Esophagus muscularis mucosa (tissue), 4 donors: ENCODE measurements around the gene TMCO4. TPM values are rescaled to one million over a fixed set of nuclear protein-coding genes. Genes with fewer than 3 reads are reported as not detected.

Experiments
- DNase-seq: peaks from one replicate; pipeline ENCODE4 v3.0.0-alpha.2; 2017; ENCODE audit errors: extremely low spot score
- H3K27ac ChIP-seq, 4 donors: fragments of 200-600 bp; sonication (generic); replicated peaks in 1 of 4; 1 replicate in 3 of 4; 2 replicates in 1 of 4; pipeline ENCODE4 v1.5.1; 2016 to 2019; ENCODE audit warnings: mild to moderate bottlenecking in 1 of 4
- H3K27me3 ChIP-seq, 4 donors: fragments of 200-600 bp; sonication (generic); one replicate each; pipeline versions ENCODE4 v1.5.1 to v1.6.0; 2016 to 2019
- H3K36me3 ChIP-seq, 4 donors: fragments of 200-600 bp; sonication (generic); one replicate each; pipeline ENCODE4 v1.5.1; 2016 to 2019
- H3K4me1 ChIP-seq, 4 donors: fragments of 200-600 bp; sonication (generic); one replicate each; pipeline ENCODE4 v1.5.1; 2016 to 2019
- H3K4me3 ChIP-seq, 4 donors: fragments of 200-600 bp; sonication (generic); 1 replicate in 2 of 4; 2 replicates in 2 of 4; pipeline ENCODE4 v1.5.1; 2016 to 2019; ENCODE audit warnings: mild to moderate bottlenecking in 4 of 4, moderate library complexity in 1 of 4
- H3K9me3 ChIP-seq, 4 donors: fragments of 200-600 bp; sonication (generic); 1 replicate in 3 of 4; 2 replicates in 1 of 4; pipeline ENCODE4 v1.5.1; 2016 to 2019
- EP300 ChIP-seq: sonication (generic); formaldehyde crosslinking; IDR thresholded peaks from one replicate; pipeline ENCODE4 v1.6.1; 2017; ENCODE audit warnings: antibody characterized with exemption
- POLR2A ChIP-seq: fragments of 450-650 bp; IDR thresholded peaks from one replicate; pipeline ENCODE4 v1.6.1; 2017; ENCODE audit warnings: antibody characterized with exemption, moderate library complexity, mild to moderate bottlenecking, low read depth
- POLR2AphosphoS5 ChIP-seq, 2 donors: sonication (generic); formaldehyde crosslinking; IDR thresholded peaks; one replicate each; pipeline ENCODE4 v1.6.1; 2017; ENCODE audit warnings: antibody characterized with exemption in 2 of 2
- WGBS: methylation state at CpG from one replicate; pipeline ENCODE4 v1.1.5; 2018; 5-methylcytosine and 5-hydroxymethylcytosine counted together
- intact Hi-C: fragments of 100-400 bp; cut with DNase I; formaldehyde crosslinking; loops from one replicate; pipeline ENCODE4 v1.15.1; 2023
- total RNA-seq, 4 donors: library from RNA; depleted of rRNA; stranded (reverse); fragments of >200 nt; gene quantifications; one replicate each; pipeline versions ENCODE4 v1.1.0 to v1.2.1, GENCODE V29; 2016
- TF ChIP-seq, protein P1 (sequence below), 3 experiments: fragments of 200-600 bp in 2 of 3; fragments of 450-650 bp in 1 of 3; sonication (generic) in 2 of 3; IDR thresholded peaks; one replicate each; pipeline ENCODE4 v1.5.1; 2017 to 2019; ENCODE audit warnings: antibody characterized with exemption in 3 of 3, mild to moderate bottlenecking in 2 of 3, moderate library complexity in 1 of 3

TMCO4 gene
- total RNA-seq, 4 donors from 2014 or later: 20.8 to 34.4 (median 25.8) TPM

DNA sequence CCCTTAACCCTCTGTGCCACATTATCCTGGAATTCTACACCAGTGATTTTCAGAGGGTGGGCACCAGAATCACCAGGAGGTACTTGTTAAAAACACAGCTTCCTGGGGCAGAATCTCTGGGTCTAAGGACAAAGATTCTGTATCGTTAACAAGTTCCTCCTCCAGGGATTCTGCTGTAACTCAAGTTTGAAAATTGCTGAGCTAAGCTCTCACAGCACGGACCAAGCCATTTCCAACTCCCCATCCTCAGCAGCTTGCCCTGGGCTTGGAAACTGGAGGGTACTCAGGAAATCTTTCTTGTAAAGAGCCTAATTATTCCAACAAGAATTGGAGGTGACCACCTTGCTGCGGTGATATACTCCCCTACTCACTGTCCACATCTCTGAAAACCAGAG lies 48.8 kb downstream of the TMCO4 start:
- no peak overlapping the region for H3K4me3 ChIP-seq
- no peaks in the 10 kb centered on the region for H3K9me3 ChIP-seq
- TF ChIP-seq, protein P1, sequence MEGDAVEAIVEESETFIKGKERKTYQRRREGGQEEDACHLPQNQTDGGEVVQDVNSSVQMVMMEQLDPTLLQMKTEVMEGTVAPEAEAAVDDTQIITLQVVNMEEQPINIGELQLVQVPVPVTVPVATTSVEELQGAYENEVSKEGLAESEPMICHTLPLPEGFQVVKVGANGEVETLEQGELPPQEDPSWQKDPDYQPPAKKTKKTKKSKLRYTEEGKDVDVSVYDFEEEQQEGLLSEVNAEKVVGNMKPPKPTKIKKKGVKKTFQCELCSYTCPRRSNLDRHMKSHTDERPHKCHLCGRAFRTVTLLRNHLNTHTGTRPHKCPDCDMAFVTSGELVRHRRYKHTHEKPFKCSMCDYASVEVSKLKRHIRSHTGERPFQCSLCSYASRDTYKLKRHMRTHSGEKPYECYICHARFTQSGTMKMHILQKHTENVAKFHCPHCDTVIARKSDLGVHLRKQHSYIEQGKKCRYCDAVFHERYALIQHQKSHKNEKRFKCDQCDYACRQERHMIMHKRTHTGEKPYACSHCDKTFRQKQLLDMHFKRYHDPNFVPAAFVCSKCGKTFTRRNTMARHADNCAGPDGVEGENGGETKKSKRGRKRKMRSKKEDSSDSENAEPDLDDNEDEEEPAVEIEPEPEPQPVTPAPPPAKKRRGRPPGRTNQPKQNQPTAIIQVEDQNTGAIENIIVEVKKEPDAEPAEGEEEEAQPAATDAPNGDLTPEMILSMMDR (IDR thresholded peaks at IDR 0.05): no peak
- TF ChIP-seq POLR2A (no peak), POLR2AphosphoS5 (IDR thresholded peaks at IDR 0.05) (no peak), EP300 (no peak)
- DNase-seq: no peak
- H3K27me3 ChIP-seq: no peaks in the 10 kb centered on the region
- no peak overlapping the region for H3K27ac ChIP-seq
- peaks cover 0 to 24% (median 20%) of the 10 kb centered on the region in 4 donors for H3K4me1 ChIP-seq
- intact Hi-C loops: no loop called here
- WGBS: 87% methylated on average over 3 of the region's 3 CpGs
- peaks cover under 1 to 91% (median 23%) of the 10 kb centered on the region in 4 donors for H3K36me3 ChIP-seq

DNA sequence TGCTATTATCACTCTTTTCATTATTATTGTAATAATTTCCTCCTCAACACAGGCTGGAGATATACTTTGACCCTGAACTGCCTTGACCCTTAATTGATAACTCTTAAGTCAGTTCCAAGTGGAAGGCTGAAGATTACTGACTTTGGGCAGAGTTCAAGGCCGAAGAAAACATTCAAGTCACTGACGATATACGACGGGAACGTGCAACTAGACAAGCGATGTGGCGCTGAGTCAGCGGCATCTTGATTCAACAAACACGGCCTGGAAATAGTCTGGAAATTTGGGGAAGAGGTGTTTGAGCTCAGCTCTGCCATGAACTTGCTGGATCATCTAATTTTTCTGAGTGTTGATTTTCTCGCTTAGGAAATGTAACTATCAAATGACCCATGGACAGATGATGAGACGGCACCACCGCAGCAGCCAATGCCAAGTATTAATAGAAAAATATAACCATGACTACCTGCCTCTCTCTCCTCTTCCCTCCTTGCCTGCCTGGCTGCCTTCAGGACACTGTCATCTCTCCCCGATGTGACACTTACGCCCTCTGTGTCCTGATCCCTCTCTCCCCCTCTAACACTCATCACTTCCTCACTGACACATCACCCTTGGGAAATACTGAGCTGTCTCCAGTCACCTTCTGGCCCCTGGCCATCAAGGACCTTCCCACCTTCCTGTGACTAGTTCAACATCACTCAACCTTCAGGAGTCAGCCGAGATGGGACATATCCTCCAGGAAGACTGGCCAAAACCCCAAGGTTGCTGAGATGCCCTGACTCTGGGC lies 49.4 kb downstream of the TMCO4 start:
- Histone ChIP-seq H3K4me3 (no peak overlapping the region), H3K9me3 (no peaks in the 10 kb centered on the region), H3K36me3 (peaks cover 6 to 92% (median 29%) of the 10 kb centered on the region in 4 donors), H3K4me1 (peaks cover 0 to 19% (median 15%) of the 10 kb centered on the region in 4 donors), H3K27ac (no peak overlapping the region), H3K27me3 (no peaks in the 10 kb centered on the region)
- 89% methylated on average over 15 of the region's 15 CpGs for WGBS
- intact Hi-C loops: no loop called here
- TF ChIP-seq POLR2AphosphoS5 (IDR thresholded peaks at IDR 0.05) (no peak), POLR2A (no peak), EP300 (no peak)
- TF ChIP-seq, protein P1 (IDR thresholded peaks at IDR 0.05): no peak
- no peak for DNase-seq

DNA sequence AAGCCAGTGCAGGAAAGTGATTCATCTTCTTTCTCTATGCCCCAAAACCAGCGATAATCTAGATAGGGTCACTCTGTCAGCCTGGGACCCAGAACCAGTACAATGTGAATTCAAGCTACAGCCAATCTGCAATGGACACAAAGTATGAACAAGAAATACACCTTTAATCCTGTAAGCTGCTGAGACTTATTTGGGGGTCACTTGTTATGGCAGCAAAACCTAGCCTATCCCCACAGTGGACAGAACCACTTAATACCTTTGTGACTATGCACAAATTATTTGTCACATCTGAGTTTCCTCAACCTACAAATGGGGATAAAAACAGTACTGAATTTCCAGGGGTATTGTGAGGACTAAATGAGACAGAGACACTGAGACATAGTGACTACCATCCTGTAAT lies 50.0 kb downstream of the TMCO4 start:
- DNase-seq: no peak

DNA sequence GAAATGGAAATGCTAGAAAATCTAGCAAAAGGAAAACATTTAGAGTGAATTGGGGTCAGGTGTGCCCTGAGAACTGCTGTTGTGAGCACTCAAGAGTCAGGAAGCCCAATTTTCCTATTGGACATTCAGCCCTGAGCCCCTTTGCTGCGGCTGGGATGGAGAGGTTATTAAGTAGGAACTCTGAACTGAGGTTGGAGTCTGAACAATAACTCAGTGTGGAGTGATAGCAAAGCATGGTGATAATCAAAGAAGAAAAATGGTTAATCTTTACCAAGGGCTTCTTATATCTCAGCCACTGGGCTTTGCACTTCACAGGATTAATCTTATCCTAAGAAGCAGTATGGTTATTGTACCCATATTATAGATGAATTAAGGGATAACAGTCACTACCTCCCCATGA lies 52.0 kb downstream of the TMCO4 start:
- Histone ChIP-seq H3K4me1 (no peaks in the 10 kb centered on the region), H3K36me3 (peaks cover 7 to 92% (median 32%) of the 10 kb centered on the region in 4 donors), H3K27ac (no peak overlapping the region), H3K4me3 (no peak overlapping the region), H3K27me3 (no peaks in the 10 kb centered on the region), H3K9me3 (no peaks in the 10 kb centered on the region)
- DNase-seq: no peak
- WGBS: 87% methylated on average over 1 of the region's 1 CpG
- intact Hi-C loops: no loop called here
- TF ChIP-seq, protein P1 (IDR thresholded peaks at IDR 0.05): no peak
- no peak for TF ChIP-seq EP300
- no peak for TF ChIP-seq POLR2A
- TF ChIP-seq POLR2AphosphoS5 (IDR thresholded peaks at IDR 0.05): no peak

More for the DNA sequence above, 50.0 kb downstream of the TMCO4 start:
- no peaks in the 10 kb centered on the region for H3K9me3 ChIP-seq
- no peak for TF ChIP-seq POLR2AphosphoS5 (IDR thresholded peaks at IDR 0.05)
- TF ChIP-seq EP300: no peak
- peaks cover 7 to 92% (median 30%) of the 10 kb centered on the region in 4 donors for H3K36me3 ChIP-seq
- H3K4me3 ChIP-seq: no peak overlapping the region
- H3K27me3 ChIP-seq: no peaks in the 10 kb centered on the region
- H3K27ac ChIP-seq: no peak overlapping the region
- WGBS: 100% methylated on average over 1 of the region's 1 CpG
- intact Hi-C loops: no loop called here
- H3K4me1 ChIP-seq: peaks cover 0 to 13% (median 9%) of the 10 kb centered on the region in 4 donors

DNA sequence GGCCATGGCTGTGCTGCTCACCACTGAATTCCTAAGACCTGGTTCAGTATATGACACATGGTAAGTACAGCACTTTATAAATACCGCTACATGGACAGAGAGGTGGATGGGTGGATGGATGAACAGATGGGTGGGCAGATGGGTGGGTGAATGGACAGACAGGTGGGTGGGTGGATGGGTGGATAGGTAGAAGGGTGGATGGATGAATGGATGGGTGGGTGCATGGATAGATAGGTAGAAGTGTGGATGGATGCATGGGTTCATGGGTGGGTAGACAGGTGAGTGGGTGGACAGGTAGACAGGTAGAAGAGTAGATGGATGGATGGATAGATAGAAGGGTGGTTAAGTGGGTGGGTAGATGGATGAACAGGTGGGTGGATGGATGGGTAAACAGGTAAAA lies 54.8 kb downstream of the TMCO4 start:
- no peaks in the 10 kb centered on the region for H3K9me3 ChIP-seq
- no peaks in the 10 kb centered on the region for H3K27me3 ChIP-seq
- no peak overlapping the region for H3K4me3 ChIP-seq
- H3K36me3 ChIP-seq: peaks cover 7 to 90% (median 40%) of the 10 kb centered on the region in 4 donors
- peak overlapping the region in 1 of 4 donors; percentile 25 for H3K27ac ChIP-seq
- no peaks in the 10 kb centered on the region for H3K4me1 ChIP-seq
- intact Hi-C loops: no loop called here
- TF ChIP-seq POLR2AphosphoS5 (IDR thresholded peaks at IDR 0.05) (no peak), POLR2A (no peak), EP300 (no peak)
- TF ChIP-seq, protein P1 (IDR thresholded peaks at IDR 0.05): no peak
- DNase-seq: no peak
- WGBS: 100% methylated on average over 1 of the region's 1 CpG
